GM21528 (cell line): ENCODE results near the gene LCE3E.

Experiments
- ATAC-seq: cut with Tn5 transposase; IDR thresholded peaks from one replicate; pipeline ENCODE4 v1.9.1; 2021; ENCODE audit warnings: mild to moderate bottlenecking, moderate library complexity; ENCODE audit not compliant: unreplicated experiment, low FRiP score

LCE3E gene

DNA sequence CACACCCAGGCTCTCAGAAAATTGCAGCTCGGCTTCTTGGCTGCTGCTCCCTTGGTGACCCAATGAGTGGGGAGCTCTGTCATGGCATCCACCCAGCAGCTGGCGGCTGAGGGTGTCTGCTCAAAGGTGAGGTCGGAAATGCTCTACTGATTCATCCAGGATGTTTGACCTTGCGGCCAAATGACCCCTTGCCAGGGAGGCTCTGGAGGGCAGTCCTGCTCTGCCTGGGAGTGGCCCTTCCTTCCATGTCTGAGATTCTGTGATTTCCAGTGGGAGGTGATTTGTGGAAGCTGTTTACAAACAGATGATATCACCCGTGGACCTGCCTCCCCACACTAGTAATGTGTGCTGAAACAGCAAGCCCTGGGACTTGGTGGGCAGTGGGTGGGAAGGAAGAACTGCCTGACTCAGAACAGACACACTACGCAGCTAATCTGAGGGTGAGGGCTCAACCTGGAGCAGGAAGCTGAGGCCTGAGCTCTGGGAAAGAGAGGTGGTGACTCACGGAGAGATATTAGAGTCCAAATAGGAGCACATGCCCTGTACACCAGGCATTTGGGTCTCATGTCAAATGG, 49.3 kb downstream of the LCE3E start:
- no peak for ATAC-seq

DNA sequence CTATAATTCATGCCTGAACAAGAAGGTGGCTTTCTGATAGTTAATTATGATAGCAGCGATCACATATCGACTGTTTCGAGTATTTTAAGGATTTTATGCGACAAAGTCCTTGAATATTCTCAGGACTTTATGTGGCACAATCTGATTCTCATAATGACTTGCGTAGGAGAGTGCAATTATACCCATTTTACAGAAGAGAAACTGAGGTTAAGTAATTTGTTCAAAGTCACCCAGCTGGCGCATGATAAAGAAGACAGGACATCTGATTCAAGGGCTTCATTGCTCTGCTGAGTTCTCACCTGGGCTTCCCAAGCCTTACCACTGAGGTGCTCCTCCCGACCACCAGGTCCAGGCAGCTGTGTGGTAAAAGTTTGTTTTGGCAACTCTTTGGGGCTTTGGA, 50.5 kb downstream of the LCE3E start:
- no peak for ATAC-seq
